OCI-LY3 (cell line): ENCODE data around the gene PBX3.

Source experiments
- CTCF ChIP-seq: fragments of 200-600, 300-600 bp; sonication (generic); IDR thresholded peaks from 2 replicates; pipeline ENCODE4 v1.5.1; 2014; ENCODE audit warnings: antibody characterized with exemption, low read length, low read depth
- EZH2phosphoT487 ChIP-seq: fragments of 200-600 bp; shearing (Covaris generic); IDR thresholded peaks from 2 replicates; pipeline ENCODE4 v1.6.1; 2018; ENCODE audit warnings: antibody characterized with exemption, mixed run types, low read depth

DNA sequence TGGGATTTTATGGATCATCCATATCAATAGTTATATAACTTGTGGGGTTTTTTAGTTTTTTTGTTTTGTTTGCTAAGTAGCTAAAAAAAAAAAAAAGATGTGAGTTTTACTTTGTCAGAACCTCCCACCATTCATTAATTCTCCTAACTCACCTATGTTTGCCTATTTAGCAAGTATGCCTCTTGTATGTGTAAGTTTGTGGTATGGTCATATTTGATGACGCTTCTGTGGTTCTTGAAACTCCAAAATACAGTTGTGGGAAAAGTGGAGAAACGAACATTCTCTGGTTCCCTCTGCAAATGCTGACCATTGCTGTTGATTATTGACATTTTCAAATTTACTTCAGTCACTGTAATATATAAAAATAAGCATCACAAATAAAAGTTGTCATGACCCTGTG lies 75.7 kb downstream of the PBX3 start:
- TF ChIP-seq CTCF (no peak), EZH2phosphoT487 (no peak)
